Measurements from ENCODE around the gene RIMS4. TPM values are rescaled to one million over a fixed set of nuclear protein-coding genes. Genes with fewer than 3 reads are reported as not detected.

RIMS4 gene
- total RNA-seq, 1 donor from 2014 or later: not detected

DNA sequence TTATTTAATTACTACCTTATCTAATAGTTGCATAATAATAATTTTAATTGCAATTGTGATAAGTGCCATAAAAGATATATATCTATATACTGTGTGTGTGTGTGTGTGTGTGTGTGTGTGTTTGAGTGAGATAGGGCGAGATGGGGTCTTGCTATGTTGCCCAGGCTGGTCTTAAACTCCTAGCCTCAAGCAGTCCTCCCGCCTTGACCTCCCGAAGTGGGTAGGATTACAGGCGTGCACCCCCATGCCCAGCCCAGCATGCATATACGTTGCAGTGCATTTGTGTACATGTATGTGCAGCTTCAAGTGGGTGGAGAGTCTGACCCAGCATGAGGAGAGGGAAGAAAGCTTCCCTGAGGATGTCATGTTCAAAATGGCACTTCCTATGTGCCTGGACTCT lies 4.6 kb upstream of the RIMS4 start:
- TF ChIP-seq, protein P1, sequence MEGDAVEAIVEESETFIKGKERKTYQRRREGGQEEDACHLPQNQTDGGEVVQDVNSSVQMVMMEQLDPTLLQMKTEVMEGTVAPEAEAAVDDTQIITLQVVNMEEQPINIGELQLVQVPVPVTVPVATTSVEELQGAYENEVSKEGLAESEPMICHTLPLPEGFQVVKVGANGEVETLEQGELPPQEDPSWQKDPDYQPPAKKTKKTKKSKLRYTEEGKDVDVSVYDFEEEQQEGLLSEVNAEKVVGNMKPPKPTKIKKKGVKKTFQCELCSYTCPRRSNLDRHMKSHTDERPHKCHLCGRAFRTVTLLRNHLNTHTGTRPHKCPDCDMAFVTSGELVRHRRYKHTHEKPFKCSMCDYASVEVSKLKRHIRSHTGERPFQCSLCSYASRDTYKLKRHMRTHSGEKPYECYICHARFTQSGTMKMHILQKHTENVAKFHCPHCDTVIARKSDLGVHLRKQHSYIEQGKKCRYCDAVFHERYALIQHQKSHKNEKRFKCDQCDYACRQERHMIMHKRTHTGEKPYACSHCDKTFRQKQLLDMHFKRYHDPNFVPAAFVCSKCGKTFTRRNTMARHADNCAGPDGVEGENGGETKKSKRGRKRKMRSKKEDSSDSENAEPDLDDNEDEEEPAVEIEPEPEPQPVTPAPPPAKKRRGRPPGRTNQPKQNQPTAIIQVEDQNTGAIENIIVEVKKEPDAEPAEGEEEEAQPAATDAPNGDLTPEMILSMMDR (IDR thresholded peaks at IDR 0.05; ENCODE audit: insufficient read depth, low read length, poor library complexity, severe bottlenecking): no peak
- Histone ChIP-seq H3K27me3 (ENCODE audit: control insufficient read depth, insufficient read depth, low read length) (peaks cover 26% of the 10 kb centered on the region), H3K4me3 (ENCODE audit: low read depth, low read length) (no peak overlapping the region), H3K36me3 (ENCODE audit: control insufficient read depth, insufficient read depth, low read length) (no peaks in the 10 kb centered on the region)
- DNase-seq (ENCODE audit: low read depth): no peak

DNA sequence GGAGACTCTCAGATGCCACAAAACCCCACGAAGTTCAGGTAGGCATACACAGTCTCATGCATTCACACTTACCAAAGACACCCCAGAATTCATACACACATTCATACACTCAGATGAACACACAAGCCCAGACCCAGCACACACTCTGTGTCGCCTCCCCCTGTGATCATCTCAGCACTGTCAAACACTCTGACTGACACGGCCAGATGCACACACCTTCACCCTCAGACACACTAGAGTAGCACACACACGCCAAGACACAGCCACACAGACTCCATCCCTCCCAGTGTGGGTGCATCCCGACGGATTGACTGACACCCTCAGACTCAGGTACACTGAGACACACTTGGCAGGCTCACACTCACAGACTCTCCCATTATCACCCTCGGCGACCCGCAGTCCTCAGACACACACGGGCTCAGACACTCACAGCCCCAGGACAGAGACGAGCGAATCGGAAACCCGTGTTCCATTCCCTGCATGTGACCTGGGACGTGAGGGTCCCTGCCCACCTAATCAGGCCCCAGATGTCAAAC lies 872 bp upstream of the RIMS4 start:
- TF ChIP-seq, protein P1 (IDR thresholded peaks at IDR 0.05; ENCODE audit: insufficient read depth, low read length, poor library complexity, severe bottlenecking): no peak
- Histone ChIP-seq H3K4me3 (ENCODE audit: low read depth, low read length) (no peak overlapping the region), H3K27me3 (ENCODE audit: control insufficient read depth, insufficient read depth, low read length) (peaks cover 47% of the 10 kb centered on the region), H3K36me3 (ENCODE audit: control insufficient read depth, insufficient read depth, low read length) (no peaks in the 10 kb centered on the region)
- DNase-seq (ENCODE audit: low read depth): no peak

DNA sequence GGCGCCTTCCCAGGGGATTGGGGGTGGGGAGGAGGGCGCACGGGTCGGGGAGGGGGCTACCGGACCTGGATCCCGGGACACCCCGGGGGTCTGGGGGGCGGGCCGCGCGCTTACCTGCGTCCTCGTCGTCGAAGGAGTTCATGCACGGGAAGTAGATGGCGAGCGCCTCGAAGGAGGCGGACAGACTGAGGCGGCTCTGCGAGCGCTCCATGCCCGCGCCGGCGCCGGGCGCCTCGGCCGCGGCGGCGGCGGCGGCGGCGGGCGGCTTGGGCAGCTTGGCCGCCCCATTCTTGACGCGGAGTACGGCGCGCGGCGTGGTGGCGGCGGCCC lies 320 bp downstream of the RIMS4 start:
- TF ChIP-seq, protein P1 (IDR thresholded peaks at IDR 0.05; ENCODE audit: insufficient read depth, low read length, poor library complexity, severe bottlenecking): no peak
- DNase-seq (ENCODE audit: low read depth): no peak
- peaks cover 57% of the 10 kb centered on the region for H3K27me3 ChIP-seq (ENCODE audit: control insufficient read depth, insufficient read depth, low read length)
- no peak overlapping the region for H3K4me3 ChIP-seq (ENCODE audit: low read depth, low read length)
- H3K36me3 ChIP-seq (ENCODE audit: control insufficient read depth, insufficient read depth, low read length): no peaks in the 10 kb centered on the region

DNA sequence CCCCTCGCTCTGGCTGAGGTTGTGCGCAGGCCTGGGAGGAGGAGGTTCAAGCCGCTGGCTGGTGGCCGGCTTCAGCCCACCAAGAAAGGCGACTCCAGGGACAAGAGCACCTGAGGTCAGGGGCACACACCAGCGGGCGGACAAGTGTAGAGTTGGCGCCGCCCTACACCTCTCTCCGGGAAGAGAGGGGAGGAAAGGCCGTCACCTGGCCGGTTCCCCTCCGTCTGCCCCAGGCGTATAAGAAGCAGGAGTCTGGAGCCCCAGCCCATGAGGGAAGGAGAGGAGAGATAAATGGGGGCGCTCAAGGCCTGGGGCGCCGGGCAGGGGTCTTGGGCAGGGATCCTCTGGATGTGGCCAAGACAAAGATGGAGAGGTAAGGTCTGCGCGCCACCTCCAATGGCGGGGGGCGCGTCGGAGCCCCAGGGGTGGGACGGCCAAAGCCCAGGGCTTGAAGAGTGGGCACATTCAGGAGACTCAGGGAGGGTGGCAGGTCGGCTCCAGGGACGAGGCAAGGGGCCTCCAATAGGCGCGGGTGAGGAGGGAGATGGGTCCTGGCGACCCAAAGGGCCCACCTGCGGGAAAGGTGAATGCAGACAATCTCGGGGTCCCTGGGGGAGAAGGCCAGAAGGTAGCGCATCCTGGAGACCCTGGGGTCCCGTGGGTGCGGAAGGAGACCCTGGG lies 826 bp downstream of the RIMS4 start:
- Histone ChIP-seq H3K27me3 (ENCODE audit: control insufficient read depth, insufficient read depth, low read length) (peaks cover 57% of the 10 kb centered on the region), H3K4me3 (ENCODE audit: low read depth, low read length) (no peak overlapping the region)

DNA sequence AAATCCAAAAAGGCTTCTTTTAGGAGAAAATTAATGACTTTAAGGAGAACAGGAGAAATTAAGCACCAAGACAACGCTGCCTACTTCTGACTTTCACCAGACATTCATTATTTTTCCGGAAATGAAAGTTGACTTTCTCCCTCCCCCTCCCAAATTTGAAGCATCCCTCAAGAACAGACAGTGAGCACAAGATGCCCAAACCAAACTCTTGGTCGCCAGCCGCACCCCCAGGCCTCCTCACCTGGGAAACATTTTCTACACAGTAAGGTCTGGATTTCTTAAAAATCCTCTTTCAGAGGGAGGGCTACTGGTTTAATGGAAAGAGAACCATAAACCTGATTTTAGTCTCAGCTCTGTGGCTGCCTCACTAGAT lies 2.7 kb downstream of the RIMS4 start:
- TF ChIP-seq, protein P1 (IDR thresholded peaks at IDR 0.05; ENCODE audit: insufficient read depth, low read length, poor library complexity, severe bottlenecking): no peak
- DNase-seq (ENCODE audit: low read depth): no peak
- H3K36me3 ChIP-seq (ENCODE audit: control insufficient read depth, insufficient read depth, low read length): no peaks in the 10 kb centered on the region
- peaks cover 65% of the 10 kb centered on the region for H3K27me3 ChIP-seq (ENCODE audit: control insufficient read depth, insufficient read depth, low read length)
- H3K4me3 ChIP-seq (ENCODE audit: low read depth, low read length): no peak overlapping the region

More for the DNA sequence above, 826 bp downstream of the RIMS4 start:
- no peaks in the 10 kb centered on the region for H3K36me3 ChIP-seq (ENCODE audit: control insufficient read depth, insufficient read depth, low read length)
- no peak for DNase-seq (ENCODE audit: low read depth)
- TF ChIP-seq, protein P1 (IDR thresholded peaks at IDR 0.05; ENCODE audit: insufficient read depth, low read length, poor library complexity, severe bottlenecking): no peak

Data from kidney epithelial cell (primary cell).